OCI-LY1 (cell line): ENCODE results near the gene NPAS3.

Experiments
- H2AFZ ChIP-seq: fragments of 200-600 bp; sonication (generic), shearing (Covaris generic); 2 replicates; pipeline ENCODE4 v1.6.0; 2014; ENCODE audit warnings: antibody characterized with exemption, mild to moderate bottlenecking, low read length
- H3F3A ChIP-seq: fragments of 200-600 bp; sonication (generic), shearing (Covaris generic); 2 replicates; pipeline ENCODE4 v1.6.0; 2014; ENCODE audit warnings: mild to moderate bottlenecking, antibody characterized with exemption, low read length, moderate library complexity; ENCODE audit not compliant: insufficient read depth
- H3K27ac ChIP-seq: fragments of 200-600 bp; sonication (generic); 2 replicates; pipeline ENCODE4 v1.5.1; 2014; ENCODE audit warnings: low read length, mixed run types, mild to moderate bottlenecking, low read depth; ENCODE audit not compliant: poor library complexity, severe bottlenecking
- H3K27me3 ChIP-seq: fragments of 200-600 bp; sonication (generic); 2 replicates; pipeline ENCODE4 v1.6.0; 2014; ENCODE audit warnings: antibody characterized with exemption, mild to moderate bottlenecking, low read length, moderate library complexity; ENCODE audit not compliant: insufficient read depth
- H3K36me3 ChIP-seq: fragments of 200-600 bp; sonication (generic); 2 replicates; pipeline ENCODE4 v1.6.1; 2014; ENCODE audit warnings: mild to moderate bottlenecking, antibody characterized with exemption, low read length, moderate library complexity, mixed read lengths; ENCODE audit not compliant: insufficient read depth
- H3K4me1 ChIP-seq: fragments of 200-600 bp; sonication (generic); 2 replicates; pipeline ENCODE4 v1.5.1; 2014; ENCODE audit warnings: mild to moderate bottlenecking, low read length, moderate library complexity; ENCODE audit not compliant: insufficient read depth, severe bottlenecking
- H3K4me2 ChIP-seq: fragments of 200-600 bp; sonication (generic), shearing (Covaris generic); 2 replicates; pipeline ENCODE4 v1.6.1; 2014; ENCODE audit warnings: low read length
- H3K4me3 ChIP-seq: fragments of 200-600 bp; sonication (generic); 2 replicates; pipeline ENCODE4 v1.5.1; 2014; ENCODE audit warnings: low read length, low read depth, mild to moderate bottlenecking, mixed read lengths; ENCODE audit not compliant: poor library complexity, severe bottlenecking
- H3K79me2 ChIP-seq: fragments of 200-600 bp; shearing (Covaris generic); 2 replicates; pipeline ENCODE4 v1.6.1; 2016; ENCODE audit warnings: mixed run types, low read length, mixed read lengths; ENCODE audit not compliant: insufficient read depth
- H3K9ac ChIP-seq: fragments of 200-600 bp; sonication (generic), shearing (Covaris generic); 2 replicates; pipeline ENCODE4 v1.6.1; 2014; ENCODE audit warnings: mild to moderate bottlenecking, low read length, mixed read lengths
- H3K9me2 ChIP-seq: fragments of 200-600 bp; sonication (generic), shearing (Covaris generic); 2 replicates; pipeline ENCODE4 v1.6.1; 2014; ENCODE audit warnings: low read depth, mild to moderate bottlenecking, low read length, mixed read lengths
- H3K9me3 ChIP-seq: fragments of 200-600 bp; shearing (Covaris generic); 2 replicates; pipeline ENCODE4 v1.6.1; 2014; ENCODE audit warnings: low read length, mixed read lengths
- H4K20me1 ChIP-seq: fragments of 200-600 bp; sonication (generic), shearing (Covaris generic); 2 replicates; pipeline ENCODE4 v1.6.0; 2016; ENCODE audit warnings: mild to moderate bottlenecking, low read length; ENCODE audit not compliant: insufficient read depth
- CTCF ChIP-seq: fragments of 200-600 bp; sonication (generic), shearing (Covaris generic); IDR thresholded peaks from 2 replicates; pipeline ENCODE4 v1.5.1; 2017; ENCODE audit warnings: mild to moderate bottlenecking, antibody characterized with exemption, low read length, moderate library complexity, mixed read lengths
- EZH2 ChIP-seq: fragments of 200-600 bp; sonication (generic), shearing (Covaris generic); IDR thresholded peaks from 2 replicates; pipeline ENCODE4 v1.8.0; 2017; ENCODE audit warnings: borderline replicate concordance, mixed run types, mild to moderate bottlenecking, antibody characterized with exemption, low read length, moderate library complexity, mixed read lengths

The NPAS3 gene

GRCh38 chr14:33019346-33019745 is 80.7 kb downstream of the NPAS3 start:
- H3K36me3 ChIP-seq: no peaks in the 10 kb centered on the region
- no peaks in the 10 kb centered on the region for H3F3A ChIP-seq
- H2AFZ ChIP-seq: no peak overlapping the region
- no peaks in the 10 kb centered on the region for H3K9me3 ChIP-seq
- H3K4me1 ChIP-seq: no peaks in the 10 kb centered on the region
- H3K4me2 ChIP-seq: no peak overlapping the region
- no peak overlapping the region for H3K27ac ChIP-seq
- H4K20me1 ChIP-seq: no peaks in the 10 kb centered on the region
- no peaks in the 10 kb centered on the region for H3K9me2 ChIP-seq
- H3K4me3 ChIP-seq: no peak overlapping the region
- TF ChIP-seq EZH2 (no peak), CTCF (no peak)
- H3K9ac ChIP-seq: no peak overlapping the region
- no peaks in the 10 kb centered on the region for H3K27me3 ChIP-seq
- no peaks in the 10 kb centered on the region for H3K79me2 ChIP-seq

GRCh38 chr14:33026850-33027430 is 88.3 kb downstream of the NPAS3 start:
- no peaks in the 10 kb centered on the region for H3K79me2 ChIP-seq
- no peak overlapping the region for H3K9ac ChIP-seq
- no peak overlapping the region for H3K27ac ChIP-seq
- no peak overlapping the region for H2AFZ ChIP-seq
- H3K27me3 ChIP-seq: no peaks in the 10 kb centered on the region
- no peaks in the 10 kb centered on the region for H3K36me3 ChIP-seq
- TF ChIP-seq CTCF (no peak), EZH2 (no peak)
- H3F3A ChIP-seq: no peaks in the 10 kb centered on the region
- H4K20me1 ChIP-seq: no peaks in the 10 kb centered on the region
- H3K4me1 ChIP-seq: no peaks in the 10 kb centered on the region
- H3K9me2 ChIP-seq: no peaks in the 10 kb centered on the region
- H3K4me3 ChIP-seq: no peak overlapping the region
- no peak overlapping the region for H3K4me2 ChIP-seq
- H3K9me3 ChIP-seq: no peaks in the 10 kb centered on the region

GRCh38 chr14:33029511-33029910 is 90.8 kb downstream of the NPAS3 start:
- Histone ChIP-seq H3K4me3 (no peak overlapping the region), H3K36me3 (no peaks in the 10 kb centered on the region), H3K27ac (no peak overlapping the region), H3K79me2 (no peaks in the 10 kb centered on the region), H2AFZ (no peak overlapping the region), H3K4me2 (no peak overlapping the region), H3K4me1 (no peaks in the 10 kb centered on the region), H3K9me3 (no peaks in the 10 kb centered on the region), H3K9ac (no peak overlapping the region), H3K27me3 (no peaks in the 10 kb centered on the region), H4K20me1 (no peaks in the 10 kb centered on the region), H3K9me2 (no peaks in the 10 kb centered on the region), H3F3A (no peaks in the 10 kb centered on the region)
- no peak for TF ChIP-seq CTCF
- TF ChIP-seq EZH2: no peak
